Cardiac septum (tissue), 1 donor: Measurements from ENCODE around the gene TTC27. TPM values are rescaled to one million over a fixed set of nuclear protein-coding genes. Genes with fewer than 3 reads are reported as not detected.
"Not testable (repeated sequence)": the region's sequence is repeated elsewhere in the genome, so short reads cannot be mapped to it uniquely, and the experiment has no call there.

ENCODE experiments used
- DNase-seq: peaks from one replicate; pipeline ENCODE4 v3.0.0-alpha.2; 2020; ENCODE audit warnings: low spot score
- intact Hi-C: fragments of 100-400 bp; cut with DNase I; formaldehyde crosslinking; loops from one replicate; pipeline ENCODE4 v1.14.0; 2022
- microRNA-seq: library from miRNA; unstranded; fragments of <30 nt; microRNA quantifications from one replicate; pipeline ENCODE4 v1.2.0, GENCODE V29; 2020
- total RNA-seq: library from RNA; stranded (reverse); fragmentation: NEBNext Ultra II Directional; extraction: Animal tissue kit (Norgen Biotek cat#: 25700); gene quantifications from one replicate; pipeline ENCODE4 v1.2.1, GENCODE V29; 2021
- donor health status: DM: no; HTN: no; CAD: no.

The TTC27 gene
- total RNA-seq, 1 donor from 2014 or later: 13.7 TPM

DNA sequence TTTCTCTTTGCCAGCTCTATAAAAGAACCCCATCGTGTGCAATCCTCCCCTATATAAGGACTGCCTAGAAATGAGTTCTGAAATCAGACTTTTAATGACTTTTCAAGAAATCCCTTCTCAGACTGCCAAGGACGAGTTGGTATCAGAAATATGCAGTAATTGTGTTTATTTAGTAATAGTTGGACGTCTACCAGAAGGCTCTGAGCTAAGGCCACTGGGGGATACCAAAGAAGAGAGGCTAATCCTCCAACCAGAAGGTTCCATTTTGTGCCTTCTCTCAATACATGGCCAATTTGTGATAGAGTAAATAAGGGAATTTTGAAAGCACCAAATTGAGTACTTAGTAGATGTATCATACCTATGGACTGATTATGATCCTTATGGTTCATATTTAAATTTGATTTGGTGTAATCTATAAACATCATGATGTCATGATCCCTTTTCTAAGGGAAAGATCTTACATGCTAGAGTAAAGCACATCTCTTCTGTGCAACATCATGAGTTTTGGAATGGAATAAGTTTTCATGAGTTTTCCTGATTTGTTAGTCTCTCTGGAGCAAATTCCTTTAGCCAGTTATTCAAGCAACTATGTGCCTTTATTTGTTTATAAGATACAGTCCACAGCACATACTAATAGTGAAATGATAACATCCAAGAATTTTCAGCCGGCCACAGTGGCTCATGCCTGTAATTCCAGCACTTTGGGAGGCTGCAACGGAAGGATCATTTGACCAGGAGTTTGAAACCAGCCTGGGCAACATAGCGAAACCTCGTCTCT is 236.7 kb downstream of the TTC27 start:
- no peak for DNase-seq
- intact Hi-C loops: no loop called here

DNA sequence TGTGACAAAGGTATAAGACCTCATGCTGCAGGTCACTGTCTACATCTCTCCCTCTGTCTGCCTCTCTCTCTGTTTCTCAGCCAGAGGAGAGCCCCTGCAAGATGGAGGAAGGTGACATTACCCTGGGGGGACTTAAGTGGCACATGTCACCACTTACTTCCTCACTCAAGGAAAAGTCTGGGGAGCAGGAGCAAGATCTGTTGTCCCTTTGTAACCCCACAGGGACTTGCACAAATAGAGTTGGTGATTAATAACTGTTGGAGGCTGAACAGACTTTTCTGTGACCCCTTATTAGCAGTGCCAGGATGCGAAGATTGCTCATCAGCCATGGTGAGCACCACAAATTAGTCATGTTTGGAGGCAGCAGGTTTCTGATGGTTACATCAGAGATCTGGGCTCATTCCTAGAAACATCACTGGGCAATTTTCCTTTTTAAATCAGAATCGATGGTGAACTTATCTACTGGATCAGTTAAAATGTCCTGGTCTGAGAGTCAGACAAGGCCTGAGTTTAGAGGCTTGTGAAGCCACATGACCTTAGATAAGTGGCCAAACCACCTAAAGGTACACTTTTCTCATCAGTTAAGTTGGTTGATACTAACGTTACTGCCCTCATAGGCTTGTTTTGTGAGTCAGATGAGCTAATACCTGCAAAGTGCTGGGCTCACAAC is 237.7 kb downstream of the TTC27 start:
- intact Hi-C loops: no loop called here
- no peak for DNase-seq

DNA sequence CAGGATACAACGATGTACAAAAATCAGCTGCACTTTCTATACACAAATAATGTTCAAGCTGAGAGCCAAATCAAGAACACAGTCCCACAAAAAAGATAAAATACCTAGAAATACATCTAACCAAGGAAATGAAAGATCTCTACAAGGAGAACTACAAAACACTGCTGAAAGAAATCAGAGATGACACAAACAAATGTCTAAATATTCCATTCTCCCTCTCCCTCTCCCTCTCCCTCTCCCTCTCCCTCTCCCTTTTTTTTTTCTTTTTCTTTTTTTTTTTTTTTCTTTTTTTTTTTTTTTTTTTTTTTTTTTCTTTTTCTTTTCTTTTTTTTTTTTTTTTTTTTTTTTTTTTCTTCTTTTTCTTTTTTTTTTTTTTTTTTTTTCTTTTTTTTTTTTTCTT is 238.6 kb downstream of the TTC27 start:
- intact Hi-C loops, DNase-seq: not testable (repeated sequence)

Small RNA genes within 50 kb of the gene (microRNA-seq; reads per million reads assigned to microRNA genes)
- gene MIR4765: not detected
